Tibial nerve (tissue), 4 donors: Measurements from ENCODE around the gene LRP8.

ENCODE experiments used
- CTCF ChIP-seq, 5 experiments: fragments of 200-600 bp in 3 of 5; fragments of 450-650 bp in 2 of 5; sonication (generic) in 3 of 5; IDR thresholded peaks; one replicate each; pipeline ENCODE4 v1.5.1; 2016 to 2019; ENCODE audit warnings: antibody characterized with exemption in 5 of 5, mild to moderate bottlenecking in 3 of 5, moderate library complexity in 2 of 5
- EP300 ChIP-seq, 2 donors: sonication (generic); formaldehyde crosslinking; IDR thresholded peaks; one replicate each; pipeline ENCODE4 v1.6.1; 2017; ENCODE audit warnings: antibody characterized with exemption in 2 of 2, mild to moderate bottlenecking in 1 of 2
- POLR2A ChIP-seq, 2 donors: fragments of 450-650 bp; IDR thresholded peaks; one replicate each; pipeline ENCODE4 v1.6.1; 2017; ENCODE audit warnings: antibody characterized with exemption in 2 of 2, mild to moderate bottlenecking in 2 of 2, moderate library complexity in 2 of 2

- TF ChIP-seq POLR2A (IDR thresholded peaks at IDR 0.05) (no peak), CTCF (IDR thresholded peaks at IDR 0.05) (no peak), EP300 (IDR thresholded peaks at IDR 0.05) (no peak)
Observed at GRCh38 chr1:53373246-53373645, 45.4 kb upstream of the LRP8 start.
